Endometrial microvascular endothelial cells (primary cell): ENCODE measurements around the gene PDZK1IP1. TPM values are rescaled to one million over a fixed set of nuclear protein-coding genes. Genes with fewer than 3 reads are reported as not detected.

Experiments
- in situ Hi-C: cut with HindIII; loops from 2 replicates; pipeline ENCODE4 v1.10.0; 2017; ENCODE audit warnings: low sequenced_read_pairs, low pct_unique_long_range_greater_than_20kb; ENCODE audit errors: inconsistent ontology term
- total RNA-seq: library from RNA; depleted of rRNA; stranded (reverse); fragments of >200 nt; gene quantifications from one replicate; pipeline ENCODE4 v1.2.3, GENCODE V29; 2015; ENCODE audit errors: inconsistent ontology term

The PDZK1IP1 gene, protein sequence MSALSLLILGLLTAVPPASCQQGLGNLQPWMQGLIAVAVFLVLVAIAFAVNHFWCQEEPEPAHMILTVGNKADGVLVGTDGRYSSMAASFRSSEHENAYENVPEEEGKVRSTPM
- total RNA-seq: not detected

DNA sequence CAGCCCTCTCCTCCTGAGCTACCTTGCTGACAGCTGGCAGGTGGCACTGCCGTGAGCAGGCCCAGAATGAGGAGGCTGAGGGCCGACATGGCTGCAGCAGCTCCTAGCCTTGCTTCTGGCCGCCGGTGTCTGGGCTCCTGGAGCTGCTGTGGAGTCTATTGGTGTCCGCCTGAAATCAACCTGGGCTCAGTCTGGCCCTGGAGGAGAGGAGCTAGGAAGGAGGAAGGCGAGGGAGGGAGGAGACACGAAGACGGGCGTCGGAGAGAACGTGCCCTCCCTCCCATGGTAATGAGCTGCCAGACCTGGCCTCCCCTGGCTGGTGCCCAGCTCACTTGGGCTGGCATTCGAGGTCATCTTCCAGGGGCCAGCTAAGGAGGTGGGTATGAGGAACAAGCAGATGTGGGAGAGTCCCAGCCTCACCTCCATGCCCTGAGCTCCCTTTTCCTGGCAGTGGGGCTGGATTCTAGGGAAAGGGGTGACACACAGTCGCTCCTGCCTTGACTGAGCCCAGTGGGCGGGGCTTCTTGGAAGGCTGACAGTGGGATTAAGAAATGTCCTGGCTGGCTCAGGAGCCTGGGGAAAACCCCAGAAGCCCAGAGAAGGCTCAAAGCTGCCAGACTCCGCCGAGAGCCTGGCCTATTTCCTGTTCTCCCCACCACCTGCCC, at the start of gene PDZK1IP1:
Gene PDZK1IP1, minus strand, starts transcription at position 193 of the 665 bp plus-strand sequence. Its CDS starts 104 bp downstream, at position 89.
- in situ Hi-C loops: no loop called here

- in situ Hi-C loops: no loop called here
Observed at GRCh38 chr1:47238935-47239592, 49.2 kb upstream of the PDZK1IP1 start.

- in situ Hi-C loops: no loop called here
Observed at GRCh38 chr1:47235806-47236205, 46.0 kb upstream of the PDZK1IP1 start.

- in situ Hi-C loops: no loop called here
Observed at GRCh38 chr1:47235241-47235681, 45.4 kb upstream of the PDZK1IP1 start.

- in situ Hi-C loops: no loop called here
Observed at GRCh38 chr1:47233186-47233585, 43.4 kb upstream of the PDZK1IP1 start.

- in situ Hi-C loops: no loop called here
Observed at GRCh38 chr1:47232187-47232874, 42.5 kb upstream of the PDZK1IP1 start, which contains the start of gene TAL1. Gene TAL1 (minus strand): TSS chr1:47232225. CDS start chr1:47225888, 6,337 bp downstream.

- in situ Hi-C loops: no loop called here
Observed at GRCh38 chr1:47231301-47232186, 41.7 kb upstream of the PDZK1IP1 start.

DNA sequence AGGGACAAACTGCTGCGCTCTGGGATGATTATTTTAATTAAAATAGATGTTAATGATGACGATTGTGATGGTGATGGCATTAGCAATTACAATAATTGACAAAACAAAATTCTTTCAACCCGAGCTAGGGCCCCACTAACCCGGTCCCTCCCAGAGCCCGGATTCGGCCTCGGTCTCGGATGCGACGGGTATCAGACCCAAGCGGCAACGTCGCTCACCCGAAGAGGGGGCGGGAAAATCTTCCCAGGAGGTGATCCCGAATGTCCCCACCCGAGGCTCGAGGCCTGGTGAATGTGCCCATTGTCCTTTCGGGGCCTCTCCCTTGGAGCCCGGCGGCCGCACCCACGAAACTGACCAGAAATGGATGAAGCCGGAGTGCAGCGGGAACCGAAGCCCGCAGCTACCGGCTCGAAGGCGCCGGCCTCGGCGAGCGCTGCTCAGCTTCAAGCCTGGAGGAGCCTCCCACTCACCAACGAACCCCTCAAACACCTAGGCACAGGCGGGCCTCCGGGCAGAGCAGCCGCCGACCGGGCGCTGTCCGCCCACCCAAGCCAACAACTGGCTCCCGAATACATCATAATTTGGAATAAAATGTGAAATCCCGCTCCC, 41.0 kb upstream of the PDZK1IP1 start:
- in situ Hi-C loops: no loop called here

- in situ Hi-C loops: no loop called here
Observed at GRCh38 chr1:47229886-47230691, 40.3 kb upstream of the PDZK1IP1 start.

GRCh38 chr1:47229031-47229885, 39.4 kb upstream of the PDZK1IP1 start:
- in situ Hi-C loops: no loop called here

GRCh38 chr1:47228644-47229030, 38.8 kb upstream of the PDZK1IP1 start:
- in situ Hi-C loops: no loop called here

- in situ Hi-C loops: no loop called here
Observed at GRCh38 chr1:47227341-47228232, 37.8 kb upstream of the PDZK1IP1 start.

DNA sequence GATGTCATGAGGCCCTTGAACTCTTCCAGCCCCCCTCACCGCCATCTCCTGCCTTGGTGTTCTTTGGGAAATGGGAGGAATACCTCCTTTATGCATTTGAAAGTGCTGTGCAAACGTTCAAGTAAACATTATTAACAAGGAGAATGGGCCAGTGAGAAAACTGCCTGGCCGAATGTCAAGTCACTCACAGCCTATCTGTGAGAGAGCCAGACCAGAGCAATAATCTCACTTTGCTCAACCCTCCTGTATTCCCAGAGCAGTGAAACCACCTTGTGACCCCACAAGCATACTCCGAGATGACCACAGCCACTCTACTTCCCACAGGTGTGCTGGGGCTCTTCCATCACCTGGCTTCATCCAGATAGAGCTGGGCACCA, 37.0 kb upstream of the PDZK1IP1 start:
- in situ Hi-C loops: no loop called here

DNA sequence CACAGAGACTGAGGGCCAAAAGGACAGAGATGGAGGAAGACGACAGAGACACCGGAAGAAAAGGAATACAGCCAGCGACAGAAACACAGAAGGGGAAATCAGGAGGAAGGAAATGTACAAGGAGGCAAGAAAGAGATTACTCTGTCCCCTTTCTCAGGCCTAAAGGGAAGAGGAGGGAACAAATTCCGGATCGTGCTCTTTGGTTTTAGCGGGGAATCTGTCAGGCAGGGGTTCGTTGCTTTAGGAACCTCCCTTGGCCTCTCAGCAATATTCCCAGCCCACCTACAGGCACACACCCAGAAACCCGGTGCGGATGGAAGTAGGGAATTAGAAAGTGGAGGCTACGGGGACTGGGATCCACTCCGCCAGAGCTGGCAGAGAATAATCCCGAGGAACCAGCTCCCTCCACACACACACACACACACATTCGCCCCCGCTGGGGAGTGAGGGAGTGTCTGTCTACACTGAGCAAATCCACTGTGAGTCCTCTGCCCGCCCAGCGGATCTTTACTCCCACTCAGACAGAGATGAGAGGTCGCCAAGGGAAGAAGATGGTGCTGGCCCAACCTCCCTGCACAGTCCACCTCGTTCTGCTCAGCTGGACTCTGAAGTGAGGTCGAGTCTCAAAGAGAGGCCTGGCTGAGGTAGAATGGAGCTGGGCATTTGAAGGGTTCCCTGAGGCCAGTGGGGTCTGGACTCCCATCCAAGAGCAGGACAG, 36.4 kb upstream of the PDZK1IP1 start:
- in situ Hi-C loops: no loop called here

DNA sequence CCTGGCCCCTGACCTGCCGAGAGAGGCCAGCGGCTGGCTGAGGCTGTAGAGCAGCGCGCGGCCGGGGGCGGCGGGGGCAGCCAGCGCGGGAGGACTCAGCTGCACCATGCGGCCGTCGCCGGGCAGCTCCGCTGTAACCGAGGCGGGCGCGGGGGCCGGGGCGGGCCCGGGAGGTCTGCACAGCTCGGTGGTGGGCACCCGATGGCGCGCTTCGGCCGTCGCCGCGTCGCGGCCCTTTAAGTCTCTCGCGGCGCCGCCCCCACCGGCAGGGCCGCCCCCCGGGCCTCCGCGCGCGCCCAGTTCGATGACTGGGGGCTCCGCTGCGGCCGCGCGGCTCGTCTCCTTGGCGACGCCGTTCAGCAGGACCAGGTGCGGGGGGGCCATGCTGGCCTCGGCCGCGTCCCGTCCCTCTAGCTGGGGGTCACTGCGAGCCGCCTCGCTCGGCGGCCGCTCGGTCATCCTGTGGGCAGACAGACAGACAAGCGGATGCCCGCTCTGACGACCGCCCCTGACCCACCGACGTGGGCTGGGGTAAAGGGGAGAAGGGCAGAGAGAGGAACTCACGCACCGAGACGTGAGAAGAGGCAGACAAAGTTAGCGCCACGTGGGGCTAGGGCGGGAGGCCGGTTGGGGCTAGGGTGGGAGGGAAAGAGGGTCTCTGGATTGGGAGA, 35.7 kb upstream of the PDZK1IP1 start:
- in situ Hi-C loops: no loop called here
